GM12865 (cell line): Measurements from ENCODE around the gene PRRC2C.

ENCODE experiments used
- DNase-seq: peaks from one replicate; pipeline ENCODE4 v3.0.0; 2010; ENCODE audit warnings: low read depth
- H3K4me3 ChIP-seq: 2 replicates; pipeline ENCODE4 v1.5.1; 2011; ENCODE audit warnings: mild to moderate bottlenecking, low read depth, low read length, control low read depth
- TF ChIP-seq, protein P1 (sequence below): IDR thresholded peaks from 2 replicates; pipeline ENCODE4 v1.5.1; 2011; ENCODE audit warnings: low read length, control low read depth, low read depth, inconsistent platforms; ENCODE audit not compliant: insufficient read depth; ENCODE audit errors: missing control alignments

PRRC2C gene

DNA sequence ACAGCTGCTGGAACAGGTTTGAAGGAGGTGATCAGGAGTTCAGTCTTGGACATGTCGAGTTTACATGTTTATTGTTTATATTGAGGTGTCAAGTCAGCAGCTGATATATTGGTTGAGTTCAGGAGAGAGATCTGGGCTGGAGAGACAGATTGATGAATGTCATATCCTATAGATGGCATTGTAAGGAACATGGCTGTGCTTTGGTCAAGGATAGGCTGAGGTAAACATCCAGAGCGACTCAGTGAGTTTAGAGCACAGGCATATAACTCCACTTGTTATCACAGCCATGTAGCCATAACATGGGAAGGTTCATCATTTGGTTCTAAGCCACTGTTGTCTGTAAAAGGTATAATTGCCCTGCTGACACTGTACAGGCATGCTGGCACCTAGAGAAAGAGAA is 131.3 kb downstream of the PRRC2C start:
- DNase-seq, result no peak
- TF ChIP-seq, protein P1, sequence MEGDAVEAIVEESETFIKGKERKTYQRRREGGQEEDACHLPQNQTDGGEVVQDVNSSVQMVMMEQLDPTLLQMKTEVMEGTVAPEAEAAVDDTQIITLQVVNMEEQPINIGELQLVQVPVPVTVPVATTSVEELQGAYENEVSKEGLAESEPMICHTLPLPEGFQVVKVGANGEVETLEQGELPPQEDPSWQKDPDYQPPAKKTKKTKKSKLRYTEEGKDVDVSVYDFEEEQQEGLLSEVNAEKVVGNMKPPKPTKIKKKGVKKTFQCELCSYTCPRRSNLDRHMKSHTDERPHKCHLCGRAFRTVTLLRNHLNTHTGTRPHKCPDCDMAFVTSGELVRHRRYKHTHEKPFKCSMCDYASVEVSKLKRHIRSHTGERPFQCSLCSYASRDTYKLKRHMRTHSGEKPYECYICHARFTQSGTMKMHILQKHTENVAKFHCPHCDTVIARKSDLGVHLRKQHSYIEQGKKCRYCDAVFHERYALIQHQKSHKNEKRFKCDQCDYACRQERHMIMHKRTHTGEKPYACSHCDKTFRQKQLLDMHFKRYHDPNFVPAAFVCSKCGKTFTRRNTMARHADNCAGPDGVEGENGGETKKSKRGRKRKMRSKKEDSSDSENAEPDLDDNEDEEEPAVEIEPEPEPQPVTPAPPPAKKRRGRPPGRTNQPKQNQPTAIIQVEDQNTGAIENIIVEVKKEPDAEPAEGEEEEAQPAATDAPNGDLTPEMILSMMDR, result no peak
- H3K4me3 ChIP-seq, result no peak overlapping the region

DNA sequence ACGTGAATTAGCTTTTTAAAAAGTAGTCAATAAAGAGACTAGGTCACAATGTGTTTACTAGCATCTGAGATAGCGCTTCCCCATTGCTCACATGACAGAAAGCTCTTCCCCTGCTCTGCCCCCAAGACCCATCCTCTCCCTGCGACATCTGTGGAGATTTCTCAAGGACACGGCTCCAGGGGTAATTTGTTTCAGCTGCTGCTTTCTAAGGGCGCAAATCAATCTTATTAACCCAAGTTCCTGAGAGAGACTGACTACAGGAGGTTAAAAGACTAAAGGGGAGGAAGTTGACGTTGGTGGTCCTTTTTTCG is 136.8 kb downstream of the PRRC2C start, which contains the start of gene MYOCOS:
Gene MYOCOS (plus strand): TSS at position 92 of the 311 bp plus-strand sequence. CDS start 1,641 bp downstream, outside the sequence.
- DNase-seq, result no peak
- TF ChIP-seq, protein P1, result no peak
- no peak within 1 kb of the TSS for H3K4me3 ChIP-seq

DNA sequence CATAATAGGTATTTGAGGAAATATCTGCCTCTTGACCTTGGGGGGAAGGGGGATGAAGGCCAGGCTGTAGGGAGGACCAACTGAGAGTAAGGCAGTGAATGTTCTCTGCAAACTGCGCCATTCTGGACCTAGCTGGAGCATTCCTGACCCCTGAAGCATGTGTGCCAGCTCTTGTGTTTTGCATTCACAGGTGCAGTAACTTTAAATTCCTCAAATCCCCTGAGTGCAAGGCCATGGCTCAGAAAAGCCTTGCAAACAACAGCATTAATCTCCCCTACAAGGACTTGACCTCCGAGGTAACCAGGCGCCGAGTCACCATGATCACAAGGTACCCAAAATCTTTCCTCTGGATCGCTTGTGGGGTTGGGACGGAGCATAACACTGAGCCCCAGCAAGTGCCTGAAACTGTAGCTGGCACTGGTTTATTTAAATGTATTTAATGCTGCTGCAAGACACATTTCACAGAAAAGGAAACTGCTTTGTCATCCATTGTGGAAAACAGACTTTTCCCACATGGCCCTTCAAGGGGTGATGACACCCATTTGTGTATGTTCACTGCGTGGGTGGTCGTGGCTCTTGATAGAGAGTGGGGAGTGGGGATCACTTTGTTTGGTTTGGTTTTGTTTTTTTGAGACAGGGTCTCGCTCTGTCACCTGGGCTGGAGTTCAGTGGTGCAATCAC is 138.5 kb downstream of the PRRC2C start:
- no peak overlapping the region for H3K4me3 ChIP-seq
- TF ChIP-seq, protein P1, result no peak
- no peak for DNase-seq

DNA sequence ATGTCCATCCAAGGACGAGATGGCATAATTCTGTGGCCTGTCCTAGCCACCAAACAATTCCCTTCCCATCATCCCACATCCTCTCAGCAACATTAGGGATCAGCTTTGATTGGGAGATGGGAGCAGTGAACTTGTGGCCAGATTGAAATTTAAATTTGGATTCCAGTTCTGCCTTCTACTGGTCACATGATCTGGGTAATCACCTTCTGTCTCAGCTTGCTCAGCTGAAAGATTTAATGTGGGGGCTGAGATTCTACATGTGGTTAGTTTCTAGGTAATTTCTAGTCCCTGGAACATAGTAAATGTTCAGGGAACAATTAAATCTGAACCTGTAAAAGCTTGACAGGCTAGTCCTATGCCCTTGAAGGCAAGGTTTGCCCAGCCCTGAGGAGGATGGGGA is 139.9 kb downstream of the PRRC2C start:
- no peak overlapping the region for H3K4me3 ChIP-seq
- no peak for DNase-seq
- TF ChIP-seq, protein P1, result no peak

DNA sequence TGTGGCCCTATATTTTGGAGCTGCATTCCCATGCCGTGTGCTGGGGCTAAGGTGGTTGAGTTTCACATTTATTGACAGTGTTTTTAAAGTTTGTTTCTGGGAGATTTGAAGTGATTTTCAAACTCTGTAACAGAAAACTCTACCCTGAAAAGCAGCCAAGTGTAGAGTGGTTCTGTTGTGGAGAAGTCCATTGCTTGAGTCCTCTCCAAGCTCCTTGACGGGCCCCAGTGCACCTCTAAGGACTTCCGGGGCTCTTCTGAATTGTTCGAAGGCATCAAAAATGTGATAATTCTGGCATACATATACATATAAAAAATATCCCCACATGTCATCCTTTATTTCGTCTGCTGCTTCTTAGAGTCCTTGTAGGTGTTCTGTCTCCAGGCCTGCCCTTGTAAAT is 141.7 kb downstream of the PRRC2C start:
- no peak overlapping the region for H3K4me3 ChIP-seq
- DNase-seq, result no peak

DNA sequence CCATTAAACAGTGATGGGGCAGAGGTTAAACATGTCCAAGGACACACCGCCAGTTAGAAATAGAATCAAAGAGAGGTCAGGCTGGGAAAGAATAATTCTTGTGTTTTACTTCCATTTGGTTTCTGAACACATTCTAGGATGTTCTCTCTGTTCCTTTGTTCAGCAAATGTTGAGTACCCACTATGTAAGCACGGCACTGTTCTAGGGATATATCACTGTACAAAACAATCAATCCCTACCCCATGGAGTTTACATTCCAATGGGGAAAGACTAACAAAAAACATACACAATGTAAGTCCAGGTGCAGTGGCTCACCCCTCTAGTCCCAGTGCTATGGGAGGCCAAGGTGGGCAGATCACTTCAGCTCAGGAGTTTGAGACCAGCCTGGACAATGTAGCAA is 142.9 kb downstream of the PRRC2C start:
- no peak overlapping the region for H3K4me3 ChIP-seq
- TF ChIP-seq, protein P1, result no peak
- DNase-seq, result no peak

More for the DNA sequence above, 141.7 kb downstream of the PRRC2C start:
- TF ChIP-seq, protein P1, result no peak

DNA sequence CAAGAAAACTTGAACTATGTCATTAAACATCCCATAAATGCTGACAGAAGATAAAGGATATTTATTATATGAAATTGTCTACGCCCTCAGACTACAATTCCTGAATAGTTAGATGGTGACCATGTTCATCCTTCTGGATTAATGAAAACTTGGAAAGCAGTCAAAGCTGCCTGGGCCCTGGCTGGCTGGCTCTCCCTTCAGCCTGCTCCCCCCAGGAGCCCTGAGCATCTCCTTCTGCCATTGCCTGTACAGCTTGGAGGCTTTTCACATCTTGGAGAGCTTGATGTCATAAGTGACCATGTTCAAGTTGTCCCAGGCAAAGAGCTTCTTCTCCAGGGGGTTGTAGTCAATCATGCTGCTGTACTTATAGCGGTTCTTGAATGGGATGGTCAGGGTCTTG is 150.3 kb downstream of the PRRC2C start:
- H3K4me3 ChIP-seq, result no peak overlapping the region
- DNase-seq, result no peak
- TF ChIP-seq, protein P1, result no peak
